ENCODE measurements around the gene ZXDC.

- TF ChIP-seq CTCF (IDR thresholded peaks at IDR 0.05; ENCODE audit: poor library complexity) (no peak), EZH2 (IDR thresholded peaks at IDR 0.05; ENCODE audit: borderline replicate concordance) (no peak)
Observed at GRCh38 chr3:126399756-126400155, 75.9 kb downstream of the ZXDC start.
